K562 treated with DMSO at 1 percent for 4 hours (cell line): ENCODE measurements around the gene RAPGEFL1. TPM values are rescaled to one million over a fixed set of nuclear protein-coding genes. Genes with fewer than 3 reads are reported as not detected.

Source experiments
- total RNA-seq: library from RNA; unstranded; fragments of 300-600 nt; gene quantifications from 2 replicates; pipeline ENCODE4 v1.2.3, GENCODE V29; 2022; ENCODE audit not compliant: insufficient read depth

The RAPGEFL1 gene
- 1.7 and 2.8 TPM in 2 replicates for total RNA-seq

DNA sequence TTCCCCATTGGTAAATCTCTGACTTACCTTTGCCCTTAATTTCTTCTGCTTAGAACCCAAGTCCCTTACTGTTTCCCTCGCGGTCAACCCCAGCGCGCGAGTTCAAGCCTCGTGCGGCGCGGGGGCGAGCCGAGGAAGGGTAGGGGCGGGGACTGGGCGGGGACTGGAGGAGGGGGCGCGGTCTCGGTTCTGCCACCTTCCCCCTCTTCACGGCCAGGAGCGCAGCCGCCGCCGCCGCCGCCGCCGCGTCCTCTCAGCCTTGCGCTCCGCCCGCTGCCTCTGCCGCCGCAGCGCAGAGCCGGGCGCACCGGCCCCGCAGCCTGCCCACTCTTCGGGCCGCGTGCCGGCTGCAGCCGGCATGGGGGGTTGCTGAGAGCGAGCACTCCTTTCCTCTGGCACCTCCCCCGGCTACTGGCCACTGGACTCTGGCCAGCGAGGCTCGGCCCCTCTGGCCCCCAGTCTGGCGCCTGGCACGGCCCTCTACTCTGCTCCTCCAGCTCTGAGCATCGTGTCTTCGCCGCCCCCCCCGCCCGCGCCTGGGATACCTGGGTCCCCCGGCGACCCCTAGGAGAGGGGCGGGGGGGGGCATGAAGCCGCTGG, at the start of gene RAPGEFL1:
RAPGEFL1 (plus strand) TSS at position 196 of the 600 bp plus-strand sequence; CDS start at position 588, 392 bp downstream.

DNA sequence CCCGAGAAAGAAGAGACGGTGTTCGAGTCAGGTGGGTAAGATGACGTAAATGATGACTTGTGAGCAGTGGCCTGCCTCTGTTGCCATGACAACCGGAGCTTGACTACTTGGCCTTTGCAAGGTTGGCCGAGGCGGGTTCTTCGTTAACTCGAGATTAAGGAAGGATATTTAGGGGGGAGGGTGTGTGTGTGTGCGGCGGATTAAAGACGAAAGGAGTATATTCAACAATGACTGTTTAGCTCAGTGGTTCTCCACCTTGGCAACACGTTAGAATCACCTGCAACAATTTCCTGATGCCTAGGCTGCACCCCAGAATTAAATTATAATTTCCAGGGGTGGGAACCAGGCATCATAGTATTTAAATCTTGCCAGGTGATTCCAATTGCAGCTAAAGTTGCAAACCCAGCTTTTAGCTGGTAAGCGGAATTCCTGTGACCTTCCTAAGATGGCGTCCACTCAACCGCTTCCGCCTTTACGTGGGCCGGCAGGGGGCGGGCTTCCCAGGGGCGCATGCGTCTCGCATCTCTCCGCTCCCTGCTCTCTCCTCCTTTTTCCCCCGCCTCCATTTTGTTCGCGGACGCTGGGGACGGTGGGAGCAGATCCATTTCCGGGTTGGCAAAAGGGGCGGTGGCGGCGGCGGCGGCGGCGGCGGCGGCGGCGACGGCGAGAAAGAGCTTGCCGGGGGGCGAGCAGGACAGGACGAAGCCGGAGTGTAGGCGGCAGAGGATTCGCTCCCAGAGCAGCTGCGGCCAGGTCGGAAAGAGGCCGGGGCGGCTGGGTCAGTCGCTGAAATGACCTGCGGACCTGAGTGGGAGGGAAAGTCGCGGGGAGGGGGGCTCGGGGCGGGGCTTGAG, 41.7 kb downstream of the RAPGEFL1 start, which contains the start of gene WIPF2:
WIPF2 (plus strand) TSS at position 565 of the 854 bp plus-strand sequence. CDS start 37,156 bp downstream, outside the sequence.

Other genes starting within 250 kb of the RAPGEFL1 start
- gene ORMDL3, start 249.9 kb upstream of the RAPGEFL1 start, total RNA-seq = 19.0 and 22.0 TPM in 2 replicates
- gene LRRC3C, start 249.7 kb upstream of the RAPGEFL1 start, total RNA-seq = not detected in 2 replicates
- gene GSDMA, start 214.5 kb upstream of the RAPGEFL1 start, total RNA-seq = not detected in 2 replicates
- gene PSMD3, start 196.7 kb upstream of the RAPGEFL1 start, total RNA-seq = 214 and 226 TPM in 2 replicates
- gene CSF3, start 162.0 kb upstream of the RAPGEFL1 start, total RNA-seq = not detected in 2 replicates
- gene MED24, start 123.1 kb upstream of the RAPGEFL1 start, total RNA-seq = 82.2 and 90.7 TPM in 2 replicates
- 16.1 and 20.2 TPM in 2 replicates for gene THRA, start 114.5 kb upstream of the RAPGEFL1 start, total RNA-seq
- 4.1 and 4.9 TPM in 2 replicates for gene NR1D1, start 76.9 kb upstream of the RAPGEFL1 start, total RNA-seq
- gene MSL1, start 55.5 kb upstream of the RAPGEFL1 start, total RNA-seq = 20.2 and 36.0 TPM in 2 replicates
- 35.4 and 39.8 TPM in 2 replicates for gene CASC3, start 36.9 kb upstream of the RAPGEFL1 start, total RNA-seq
- gene WIPF2, start 41.8 kb downstream of the RAPGEFL1 start, total RNA-seq = 10.8 and 14.4 TPM in 2 replicates
- 66.1 and 66.2 TPM in 2 replicates for gene CDC6, start 110.4 kb downstream of the RAPGEFL1 start, total RNA-seq
- gene RARA, start 131.7 kb downstream of the RAPGEFL1 start, total RNA-seq = 17.8 and 17.9 TPM in 2 replicates
- 10.8 and 14.0 TPM in 2 replicates for gene GJD3, start 187.3 kb downstream of the RAPGEFL1 start, total RNA-seq
- 153 and 167 TPM in 2 replicates for gene TOP2A, start 240.4 kb downstream of the RAPGEFL1 start, total RNA-seq